Prostate gland (tissue), 2 donors: Measurements from ENCODE around the gene AP2M1. TPM values are rescaled to one million over a fixed set of nuclear protein-coding genes. Genes with fewer than 3 reads are reported as not detected.

Experiments used
- DNase-seq: peaks from one replicate; pipeline ENCODE4 v3.0.0-alpha.2; 2019; ENCODE audit warnings: low spot score
- H3K27ac ChIP-seq, 2 donors: fragments of 200-600 bp; sonication (generic); 2 replicates each; pipeline ENCODE4 v1.5.1; 2017 to 2019
- H3K27me3 ChIP-seq: fragments of 200-600 bp; sonication (generic); replicated peaks from 2 replicates; pipeline ENCODE4 v1.5.1; 2019; ENCODE audit not compliant: insufficient read depth
- H3K36me3 ChIP-seq, 2 donors: fragments of 200-600 bp; sonication (generic); 1 replicate in 1 of 2; 2 replicates in 1 of 2; pipeline versions ENCODE4 v1.5.1 to v1.8.1; 2017 to 2019
- H3K4me1 ChIP-seq: fragments of 200-600 bp; sonication (generic); replicated peaks from 2 replicates; pipeline ENCODE4 v1.5.1; 2019
- H3K4me3 ChIP-seq, 2 donors: fragments of 200-600 bp; sonication (generic); 2 replicates each; pipeline ENCODE4 v1.5.1; 2017 to 2019
- H3K9me3 ChIP-seq: fragments of 200-600 bp; sonication (generic); 2 replicates; pipeline ENCODE4 v1.5.1; 2017
- POLR2A ChIP-seq: fragments of 450-650 bp; IDR thresholded peaks from one replicate; pipeline ENCODE4 v1.6.1; 2016; ENCODE audit warnings: antibody characterized with exemption, mild to moderate bottlenecking
- POLR2AphosphoS5 ChIP-seq: sonication (generic); formaldehyde crosslinking; IDR thresholded peaks from one replicate; pipeline ENCODE4 v1.6.1; 2017; ENCODE audit warnings: antibody characterized with exemption
- WGBS: methylation state at CpG from one replicate; pipeline ENCODE4 v1.1.5; 2018; 5-methylcytosine and 5-hydroxymethylcytosine counted together
- intact Hi-C: fragments of 100-400 bp; cut with DNase I; formaldehyde crosslinking; loops from one replicate; pipeline ENCODE4 v1.14.2; 2022
- total RNA-seq, 2 donors: library from RNA; depleted of rRNA; stranded (reverse); fragments of >200 nt; gene quantifications; one replicate each; pipeline ENCODE4 v1.1.0, GENCODE V29; 2016
- TF ChIP-seq, protein P1 (sequence below), 4 experiments: fragments of 200-600 bp in 2 of 4; fragments of 450-650 bp in 2 of 4; sonication (generic) in 2 of 4; IDR thresholded peaks; 1 replicate in 3 of 4; 2 replicates in 1 of 4; pipeline ENCODE4 v1.5.1; 2016 to 2019; ENCODE audit warnings: antibody characterized with exemption in 4 of 4, mild to moderate bottlenecking in 2 of 4, moderate library complexity in 2 of 4

The AP2M1 gene
- total RNA-seq, 2 donors from 2014 or later: 183 to 307 TPM

DNA sequence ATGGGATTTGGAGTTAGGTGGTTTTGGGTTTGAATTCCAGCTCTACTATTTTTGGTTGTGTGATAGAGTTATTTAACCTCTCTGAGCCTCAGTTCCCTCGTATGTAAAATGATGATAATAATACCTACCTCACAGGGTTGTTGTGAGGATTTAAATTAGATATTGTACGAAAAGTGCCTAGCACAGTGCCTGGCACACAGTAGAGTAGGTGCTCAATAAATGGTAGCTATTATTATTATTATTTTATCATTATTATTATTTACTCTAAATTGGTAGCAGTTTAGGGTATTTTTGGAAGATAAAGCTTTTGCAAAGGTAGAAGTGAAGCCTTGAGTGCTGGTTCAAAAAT is 1.3 kb upstream of the AP2M1 start:
- intact Hi-C loops: loop anchor here (5.0 kb wide), 1 partner anchor 124 kb away; the partner anchor contains the start of gene PSMD2
- Histone ChIP-seq H3K27me3 (no peaks in the 10 kb centered on the region), H3K27ac (peak overlapping the region; percentile 4 to 67), H3K9me3 (no peaks in the 10 kb centered on the region), H3K4me3 (no peak overlapping the region), H3K4me1 (peaks cover 18% of the 10 kb centered on the region), H3K36me3 (peaks cover 3 to 23% of the 10 kb centered on the region in 2 donors)
- no peak for DNase-seq
- WGBS: 87% methylated on average over 2 of the region's 2 CpGs
- TF ChIP-seq, protein P1, sequence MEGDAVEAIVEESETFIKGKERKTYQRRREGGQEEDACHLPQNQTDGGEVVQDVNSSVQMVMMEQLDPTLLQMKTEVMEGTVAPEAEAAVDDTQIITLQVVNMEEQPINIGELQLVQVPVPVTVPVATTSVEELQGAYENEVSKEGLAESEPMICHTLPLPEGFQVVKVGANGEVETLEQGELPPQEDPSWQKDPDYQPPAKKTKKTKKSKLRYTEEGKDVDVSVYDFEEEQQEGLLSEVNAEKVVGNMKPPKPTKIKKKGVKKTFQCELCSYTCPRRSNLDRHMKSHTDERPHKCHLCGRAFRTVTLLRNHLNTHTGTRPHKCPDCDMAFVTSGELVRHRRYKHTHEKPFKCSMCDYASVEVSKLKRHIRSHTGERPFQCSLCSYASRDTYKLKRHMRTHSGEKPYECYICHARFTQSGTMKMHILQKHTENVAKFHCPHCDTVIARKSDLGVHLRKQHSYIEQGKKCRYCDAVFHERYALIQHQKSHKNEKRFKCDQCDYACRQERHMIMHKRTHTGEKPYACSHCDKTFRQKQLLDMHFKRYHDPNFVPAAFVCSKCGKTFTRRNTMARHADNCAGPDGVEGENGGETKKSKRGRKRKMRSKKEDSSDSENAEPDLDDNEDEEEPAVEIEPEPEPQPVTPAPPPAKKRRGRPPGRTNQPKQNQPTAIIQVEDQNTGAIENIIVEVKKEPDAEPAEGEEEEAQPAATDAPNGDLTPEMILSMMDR (IDR thresholded peaks at IDR 0.05): no peak
- TF ChIP-seq POLR2AphosphoS5 (no peak), POLR2A (no peak)

DNA sequence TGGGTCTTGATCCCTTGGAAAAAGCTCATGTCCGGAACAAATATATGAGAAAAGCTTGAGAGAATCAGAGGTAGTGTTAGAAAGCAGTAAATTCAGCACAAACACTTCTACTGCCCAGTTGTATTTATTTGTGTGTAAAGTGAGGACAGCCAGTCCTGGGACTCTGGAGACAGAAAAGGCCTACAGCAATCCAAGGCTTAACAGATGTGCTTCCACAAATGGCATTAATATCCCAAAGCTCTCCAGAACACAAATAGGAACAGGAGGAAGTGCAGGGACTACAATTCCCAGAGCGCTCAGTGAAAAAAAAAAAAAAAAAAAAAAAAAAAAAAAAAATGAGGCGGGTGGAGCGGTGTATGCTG is 390 bp upstream of the AP2M1 start:
- intact Hi-C loops: loop anchor here (5.0 kb wide), 1 partner anchor 123 kb away; the partner anchor contains the start of gene PSMD2
- no peak for DNase-seq
- Histone ChIP-seq H3K4me3 (no peak overlapping the region), H3K9me3 (no peaks in the 10 kb centered on the region), H3K27ac (peak overlapping the region; percentile 4 to 67), H3K27me3 (no peaks in the 10 kb centered on the region), H3K36me3 (peaks cover 4 to 23% of the 10 kb centered on the region in 2 donors), H3K4me1 (peaks cover 18% of the 10 kb centered on the region)
- TF ChIP-seq POLR2AphosphoS5 (no peak), POLR2A (no peak)
- TF ChIP-seq, protein P1 (IDR thresholded peaks at IDR 0.05): no peak
- WGBS: 10% methylated on average over 4 of the region's 4 CpGs

DNA sequence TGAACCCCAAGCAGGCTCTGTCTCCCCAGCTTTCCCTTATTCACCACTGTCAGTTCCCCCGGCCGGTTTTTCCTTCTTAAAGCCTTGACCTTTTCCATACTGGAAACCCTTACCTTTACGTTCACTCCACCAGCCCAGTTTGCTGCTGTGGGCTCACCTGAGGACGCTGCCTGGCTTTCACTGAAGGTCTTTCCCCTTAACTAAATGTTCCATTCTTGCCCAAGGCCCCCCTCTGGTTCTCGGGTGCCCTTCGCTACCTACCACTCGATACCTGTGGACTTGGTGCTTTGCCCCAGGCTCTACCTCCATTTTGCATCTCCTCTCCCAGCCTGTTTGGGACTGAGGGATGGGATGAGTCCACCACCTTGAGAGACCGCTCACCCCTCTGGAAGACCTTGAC is 851 bp downstream of the AP2M1 start:
- Histone ChIP-seq H3K36me3 (peaks cover 7 to 27% of the 10 kb centered on the region in 2 donors), H3K9me3 (no peaks in the 10 kb centered on the region), H3K27ac (peak overlapping the region; percentile 83 to 88), H3K4me1 (peaks cover 18% of the 10 kb centered on the region), H3K4me3 (peak overlapping the region; percentile 75 to 83), H3K27me3 (no peaks in the 10 kb centered on the region)
- intact Hi-C loops: loop anchor here (5.0 kb wide), 1 partner anchor 38 kb away; the partner anchor contains the start of gene EIF2B5
- TF ChIP-seq, protein P1 (IDR thresholded peaks at IDR 0.05): no peak
- no peak for TF ChIP-seq POLR2A
- TF ChIP-seq POLR2AphosphoS5: no peak
- 13% methylated on average over 8 of the region's 8 CpGs for WGBS
- DNase-seq: no peak

DNA sequence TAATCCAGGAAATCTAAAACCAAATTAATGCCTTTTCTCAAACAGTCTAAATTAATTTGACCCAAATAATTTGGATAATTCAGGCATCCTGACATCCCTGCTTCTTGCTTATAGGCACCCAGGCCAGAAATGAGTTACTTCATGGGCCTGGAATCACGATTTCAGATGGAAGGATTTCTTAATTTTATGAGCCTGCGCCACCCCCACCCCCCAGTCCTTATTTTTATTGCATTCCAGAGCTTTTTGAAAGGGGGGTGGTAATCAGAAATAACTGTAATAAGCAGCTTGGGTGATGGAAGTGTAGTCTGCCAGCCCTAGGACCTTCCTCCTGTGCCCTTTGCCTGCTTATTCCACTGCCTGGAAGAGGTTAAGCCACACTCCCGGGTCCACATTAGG is 1.3 kb downstream of the AP2M1 start:
- Histone ChIP-seq H3K27me3 (no peaks in the 10 kb centered on the region), H3K4me3 (peak overlapping the region; percentile 75 to 83), H3K9me3 (no peaks in the 10 kb centered on the region), H3K27ac (peak overlapping the region; percentile 83 to 88), H3K36me3 (peaks cover 12 to 27% of the 10 kb centered on the region in 2 donors), H3K4me1 (peaks cover 18% of the 10 kb centered on the region)
- intact Hi-C loops: loop anchor here (5.0 kb wide), 1 partner anchor 39 kb away; the partner anchor contains the start of gene EIF2B5
- no peak for TF ChIP-seq POLR2A
- TF ChIP-seq POLR2AphosphoS5: no peak
- TF ChIP-seq, protein P1 (IDR thresholded peaks at IDR 0.05): no peak
- WGBS: 14% methylated on average over 3 of the region's 3 CpGs
- no peak for DNase-seq
